ENCODE measurements around the gene MICA. TPM values are rescaled to one million over a fixed set of nuclear protein-coding genes. Genes with fewer than 3 reads are reported as not detected.
"Not testable (repeated sequence)": the region's sequence is repeated elsewhere in the genome, so short reads cannot be mapped to it uniquely, and the experiment has no call there.

The MICA gene
- polyA plus RNA-seq, 1 donor from 2014 or later = 9.2 TPM

- peaks cover 14% of the 10 kb centered on the region for H3K27me3 Mint-ChIP-seq
- H3K27ac Mint-ChIP-seq = not testable (repeated sequence)
These were observed 43.8 kb downstream of the MICA start for GRCh38 chr6:31446999-31447789.

GRCh38 chr6:31450751-31451150, 47.4 kb downstream of the MICA start:
- Mint-ChIP-seq H3K4me3 (no peak overlapping the region), H3K36me3 (peaks cover 2% of the 10 kb centered on the region), H3K9me3 (peaks cover 4 to 14% (median 8%) of the 10 kb centered on the region in 3 donors), H3K27me3 (peaks cover 10% of the 10 kb centered on the region), H3K27ac (no peak overlapping the region), H3K4me1 (no peaks in the 10 kb centered on the region)

More at GRCh38 chr6:31446999-31447789, 43.8 kb downstream of the MICA start:
- not testable (repeated sequence) for H3K4me3 Mint-ChIP-seq, H3K36me3 Mint-ChIP-seq, H3K9me3 Mint-ChIP-seq
- H3K4me1 Mint-ChIP-seq = peaks cover 6 to 10% (median 7%) of the 10 kb centered on the region in 3 donors

- Mint-ChIP-seq H3K9me3 (peaks cover 4 to 15% (median 8%) of the 10 kb centered on the region in 3 donors), H3K36me3 (no peaks in the 10 kb centered on the region), H3K27ac (no peak overlapping the region), H3K27me3 (peaks cover 5% of the 10 kb centered on the region), H3K4me1 (no peaks in the 10 kb centered on the region), H3K4me3 (no peak overlapping the region)
These were observed 49.5 kb downstream of the MICA start for GRCh38 chr6:31452859-31453258.

GRCh38 chr6:31453259-31453658, 49.9 kb downstream of the MICA start:
- Mint-ChIP-seq H3K4me1 (no peaks in the 10 kb centered on the region), H3K27me3 (peaks cover 5% of the 10 kb centered on the region), H3K4me3 (no peak overlapping the region), H3K36me3 (no peaks in the 10 kb centered on the region), H3K27ac (no peak overlapping the region), H3K9me3 (peaks cover 4 to 15% (median 8%) of the 10 kb centered on the region in 3 donors)

GRCh38 chr6:31459864-31460263, 56.5 kb downstream of the MICA start:
- H3K4me3 Mint-ChIP-seq, H3K9me3 Mint-ChIP-seq, H3K36me3 Mint-ChIP-seq, H3K27me3 Mint-ChIP-seq, H3K27ac Mint-ChIP-seq: not testable (repeated sequence)
- peaks cover 8 to 13% (median 8%) of the 10 kb centered on the region in 3 donors for H3K4me1 Mint-ChIP-seq

- Mint-ChIP-seq H3K27me3 (no peaks in the 10 kb centered on the region), H3K36me3 (peaks cover 10% of the 10 kb centered on the region), H3K27ac (peak overlapping the region in 1 of 3 donors; percentile 22), H3K4me1 (peaks cover 14 to 19% (median 15%) of the 10 kb centered on the region in 3 donors), H3K4me3 (peak overlapping the region in 1 of 4 donors; percentile 100), H3K9me3 (peaks cover 0 to 1% (median 0%) of the 10 kb centered on the region in 3 donors)
These were observed 57.1 kb downstream of the MICA start for GRCh38 chr6:31460361-31461025.

- Mint-ChIP-seq H3K4me3 (peak overlapping the region; percentile 99 to 100 (median 100)), H3K27me3 (no peaks in the 10 kb centered on the region), H3K4me1 (peaks cover 30 to 37% (median 31%) of the 10 kb centered on the region in 3 donors), H3K27ac (peak overlapping the region; percentile 98 to 100 (median 99)), H3K9me3 (peaks cover 0 to 1% (median 0%) of the 10 kb centered on the region in 3 donors), H3K36me3 (peaks cover 10% of the 10 kb centered on the region)
These were observed 58.9 kb downstream of the MICA start for GRCh38 chr6:31462026-31462963.

- Mint-ChIP-seq H3K27ac (peak overlapping the region; percentile 98 to 100 (median 99)), H3K36me3 (peaks cover 10% of the 10 kb centered on the region), H3K4me3 (peak overlapping the region; percentile 99 to 100 (median 100)), H3K4me1 (peaks cover 37 to 46% (median 39%) of the 10 kb centered on the region in 3 donors), H3K9me3 (no peaks in the 10 kb centered on the region), H3K27me3 (no peaks in the 10 kb centered on the region)
These were observed 59.8 kb downstream of the MICA start for GRCh38 chr6:31462964-31463870.

GRCh38 chr6:31464252-31465184, 61.1 kb downstream of the MICA start:
- peaks cover 44 to 57% (median 49%) of the 10 kb centered on the region in 3 donors for H3K4me1 Mint-ChIP-seq
- H3K4me3 Mint-ChIP-seq = peak overlapping the region; percentile 99 to 100 (median 100)
- peak overlapping the region; percentile 98 to 100 (median 99) for H3K27ac Mint-ChIP-seq
- no peaks in the 10 kb centered on the region for H3K9me3 Mint-ChIP-seq
- peaks cover 14% of the 10 kb centered on the region for H3K36me3 Mint-ChIP-seq
- H3K27me3 Mint-ChIP-seq = no peaks in the 10 kb centered on the region

Other genes with a start within 250 kb of the MICA start
- gene CCHCR1, start 245.8 kb upstream of the MICA start, polyA plus RNA-seq = 9.4 TPM
- gene TCF19, start 245.0 kb upstream of the MICA start, polyA plus RNA-seq = 14.9 TPM
- 0.70 TPM for gene POU5F1, start 232.9 kb upstream of the MICA start, polyA plus RNA-seq
- 3,003 TPM for gene HLA-C, start 131.5 kb upstream of the MICA start, polyA plus RNA-seq
- 6,901 TPM for gene HLA-B, start 46.4 kb upstream of the MICA start, polyA plus RNA-seq
- gene MICB, start 94.5 kb downstream of the MICA start, polyA plus RNA-seq = 9.3 TPM
- gene MCCD1, start 125.4 kb downstream of the MICA start, polyA plus RNA-seq = not detected
- gene DDX39B, start 138.4 kb downstream of the MICA start, polyA plus RNA-seq = 89.4 TPM
- 0.53 TPM for gene ATP6V1G2, start 143.0 kb downstream of the MICA start, polyA plus RNA-seq
- 11.5 TPM for gene NFKBIL1, start 144.0 kb downstream of the MICA start, polyA plus RNA-seq
- 16.3 TPM for gene LTA, start 168.7 kb downstream of the MICA start, polyA plus RNA-seq
- 6.4 TPM for gene TNF, start 172.0 kb downstream of the MICA start, polyA plus RNA-seq
- 2,767 TPM for gene LTB, start 178.8 kb downstream of the MICA start, polyA plus RNA-seq
- 20.5 TPM for gene LST1, start 182.7 kb downstream of the MICA start, polyA plus RNA-seq
- 140 TPM for gene NCR3, start 189.4 kb downstream of the MICA start, polyA plus RNA-seq
- gene AIF1, start 211.6 kb downstream of the MICA start, polyA plus RNA-seq = 5.6 TPM
- gene PRRC2A, start 217.1 kb downstream of the MICA start, polyA plus RNA-seq = 14.3 TPM
- 30.9 TPM for gene BAG6, start 249.1 kb downstream of the MICA start, polyA plus RNA-seq